T-helper 2 cell treated with Interferon-gamma antibody and Interleukin-4, amounts not matched to agents 100 ng/mL and 5 ng/mL, for 36 hours (primary cell): ENCODE measurements around the gene MOB3C. TPM values are rescaled to one million over a fixed set of nuclear protein-coding genes. Genes with fewer than 3 reads are reported as not detected.

Experiments
- intact Hi-C: fragments of 100-400 bp; cut with micrococcal nuclease; formaldehyde crosslinking; loops from one replicate; pipeline ENCODE4 v1.15.1; 2023
- total RNA-seq: library from RNA; stranded (reverse); gene quantifications from 2 replicates; pipeline ENCODE4 v1.2.3, GENCODE V29; 2022

MOB3C gene
- total RNA-seq, 1 donor from 2014 or later: 18.9 TPM

- intact Hi-C loops: no loop called here
These were observed 10.2 kb downstream of the MOB3C start for GRCh38 chr1:46606255-46606965.

DNA sequence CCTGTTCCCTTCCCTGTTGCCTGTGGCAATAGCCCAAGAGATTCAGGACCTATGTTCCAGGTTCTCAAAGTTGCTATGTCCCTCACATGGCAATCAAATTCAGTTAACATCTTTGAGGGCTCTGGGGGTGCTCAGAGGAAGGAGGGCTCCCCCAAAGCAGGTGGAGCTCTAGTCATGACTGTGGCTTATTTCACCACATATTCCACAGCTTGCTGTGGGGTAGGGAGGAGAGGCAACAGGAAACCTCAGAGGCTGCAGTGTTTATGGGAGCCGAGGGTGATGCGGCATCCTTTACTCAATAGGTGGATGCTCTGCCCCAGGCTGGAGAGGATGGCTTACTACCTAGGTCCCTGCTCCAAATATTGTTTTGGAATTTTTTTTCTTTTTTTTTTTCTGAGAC is 11.4 kb downstream of the MOB3C start:
- intact Hi-C loops: no loop called here

DNA sequence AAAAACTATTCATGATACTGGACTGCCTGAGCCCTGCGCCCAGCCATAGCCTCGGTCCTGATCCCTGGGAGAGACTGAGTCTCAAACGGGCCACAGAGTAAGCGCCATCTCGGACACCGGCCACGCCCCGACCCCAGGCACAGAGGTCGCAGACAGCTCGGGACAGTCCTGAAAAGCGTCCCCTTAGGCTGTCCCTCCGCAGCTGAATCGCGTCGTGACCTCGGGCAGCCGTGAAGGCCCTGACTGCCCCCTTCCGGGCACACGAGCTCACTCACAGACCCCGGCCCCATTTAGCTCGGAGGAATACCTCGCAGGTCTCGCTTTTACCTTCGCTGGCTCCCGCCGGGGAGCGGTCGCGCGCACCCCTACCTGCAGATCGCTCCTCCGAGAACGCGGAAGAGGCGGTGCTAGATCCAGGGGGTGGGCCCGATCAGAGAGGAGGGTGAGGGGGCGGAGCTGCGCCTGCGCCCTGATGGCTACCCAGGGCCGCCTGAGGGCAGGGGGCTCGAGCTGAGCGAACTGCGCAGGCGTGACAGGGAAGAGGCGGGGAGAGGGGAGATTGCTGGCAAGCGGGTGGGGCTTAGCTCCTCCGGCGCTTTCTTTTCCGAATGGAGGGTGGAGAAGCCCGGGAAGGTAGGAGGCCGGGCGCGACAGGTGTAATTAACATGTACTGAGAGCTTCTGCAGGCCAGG is 12.6 kb downstream of the MOB3C start, which contains the start of gene MKNK1:
TSS of gene MKNK1 (minus strand) at position 411 of the 692 bp plus-strand sequence. CDS start 20,941 bp downstream, outside the sequence.
- intact Hi-C loops: loop anchor here (1.0 to 5.0 kb wide), 3 partner anchors 12 to 115 kb away; partner anchors contain the start of genes ATPAF1, EFCAB14 and MOB3C

GRCh38 chr1:46603481-46603857 is 13.1 kb downstream of the MOB3C start:
- intact Hi-C loops: loop anchor here (5.0 kb wide), 1 partner anchor 64 kb away; the partner anchor contains the start of gene ATPAF1

DNA sequence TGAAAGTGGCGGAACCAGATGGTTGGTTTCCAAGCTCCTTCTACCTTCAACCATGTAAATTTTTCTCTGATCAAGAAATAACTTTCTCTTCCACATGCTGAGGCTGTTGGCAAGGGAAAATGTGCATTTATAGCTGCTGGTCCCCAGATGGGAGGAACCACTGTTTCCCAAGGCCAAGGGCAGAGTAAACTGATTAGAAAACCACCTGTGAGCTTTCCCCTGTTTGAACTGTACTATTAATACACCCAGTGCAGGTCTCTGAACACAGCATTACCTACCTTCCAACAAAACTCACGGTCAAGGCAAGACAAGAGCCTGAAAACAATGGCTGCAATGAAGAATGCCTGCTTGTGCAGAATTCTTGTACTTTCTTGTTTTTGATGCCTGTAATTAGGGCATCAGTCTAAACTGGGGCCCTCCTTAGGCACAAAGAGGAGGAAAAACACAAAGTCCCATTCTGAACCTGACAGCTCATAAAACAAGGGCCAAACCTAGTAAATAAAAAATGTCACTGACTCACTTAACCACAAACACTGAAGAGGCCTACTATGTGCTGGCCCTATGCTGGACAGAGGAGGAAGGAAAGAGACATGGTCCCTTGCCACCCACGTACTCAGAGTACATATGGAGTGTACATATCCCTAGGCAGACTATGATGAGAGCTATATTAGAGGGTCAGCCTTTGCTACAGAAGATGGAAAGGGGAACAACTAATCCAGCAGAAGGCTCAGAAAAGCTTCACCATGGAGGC is 15.2 kb downstream of the MOB3C start:
- intact Hi-C loops: loop anchor here (5.0 kb wide), 1 partner anchor 66 kb away; the partner anchor contains the start of gene ATPAF1

GRCh38 chr1:46599059-46599970 is 17.3 kb downstream of the MOB3C start:
- intact Hi-C loops: loop anchor here (1.0 kb wide), 1 partner anchor 18 kb away; no protein-coding TSS in a partner anchor

DNA sequence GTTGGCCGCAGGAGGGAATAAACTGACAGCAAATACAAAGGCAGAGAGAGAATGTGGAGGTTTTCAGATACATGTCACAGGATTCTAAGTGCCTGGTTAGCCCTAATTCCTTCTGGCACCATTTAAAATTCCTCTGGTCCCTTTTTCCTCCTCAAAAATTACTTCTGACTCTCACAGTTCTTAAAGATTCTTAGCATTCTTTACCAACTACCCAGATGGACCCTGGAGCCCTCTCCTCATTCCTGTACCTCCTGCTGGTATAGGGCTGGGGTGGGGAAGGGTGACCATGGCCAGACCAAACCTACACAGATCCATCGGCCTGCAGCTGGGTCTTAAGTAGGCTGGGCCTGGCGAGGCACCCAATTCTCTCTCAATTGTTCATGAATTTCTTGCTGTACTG is 19.8 kb downstream of the MOB3C start:
- intact Hi-C loops: no loop called here

DNA sequence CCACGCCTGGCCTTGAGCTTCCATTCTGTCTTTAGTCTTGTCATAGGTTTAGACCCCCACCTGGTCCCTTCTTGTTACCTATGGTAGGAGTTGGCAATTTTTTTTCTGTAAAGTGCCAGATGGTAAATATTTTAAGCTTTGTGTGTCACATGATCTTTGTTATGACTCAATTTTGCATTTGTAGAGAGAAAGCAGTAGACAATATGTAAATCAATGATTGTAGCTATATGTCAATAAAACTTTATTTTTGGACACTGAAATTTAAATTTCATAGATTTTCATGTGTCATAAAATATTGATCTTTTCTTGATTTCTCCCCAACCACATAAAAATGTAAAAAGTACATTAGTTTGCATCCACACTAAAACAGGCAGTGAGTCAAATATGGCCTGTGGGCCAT is 20.6 kb downstream of the MOB3C start:
- intact Hi-C loops: no loop called here

GRCh38 chr1:46595127-46595526 is 21.5 kb downstream of the MOB3C start:
- intact Hi-C loops: no loop called here

GRCh38 chr1:46594063-46594462 is 22.5 kb downstream of the MOB3C start:
- intact Hi-C loops: no loop called here

- intact Hi-C loops: no loop called here
These were observed 23.8 kb downstream of the MOB3C start for GRCh38 chr1:46592823-46593222.

DNA sequence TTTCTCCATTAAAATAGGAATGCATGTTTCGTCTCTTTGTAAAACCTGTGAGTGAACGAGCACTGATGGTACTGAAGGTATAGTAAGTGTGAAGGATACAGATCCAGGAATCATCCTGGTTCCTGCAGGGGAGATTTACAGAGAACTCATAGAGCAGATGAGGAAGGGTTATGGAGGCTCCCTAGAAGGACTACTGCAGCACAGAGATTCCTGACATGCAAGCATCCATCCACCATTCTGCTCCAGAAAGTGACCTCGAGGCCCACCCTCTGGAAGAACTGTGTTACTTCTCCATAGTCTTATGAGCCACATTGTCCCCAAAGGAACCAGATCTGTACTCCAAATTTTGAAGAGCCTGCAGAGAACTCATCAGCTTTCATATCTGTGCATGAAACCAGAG is 27.1 kb downstream of the MOB3C start:
- intact Hi-C loops: no loop called here

DNA sequence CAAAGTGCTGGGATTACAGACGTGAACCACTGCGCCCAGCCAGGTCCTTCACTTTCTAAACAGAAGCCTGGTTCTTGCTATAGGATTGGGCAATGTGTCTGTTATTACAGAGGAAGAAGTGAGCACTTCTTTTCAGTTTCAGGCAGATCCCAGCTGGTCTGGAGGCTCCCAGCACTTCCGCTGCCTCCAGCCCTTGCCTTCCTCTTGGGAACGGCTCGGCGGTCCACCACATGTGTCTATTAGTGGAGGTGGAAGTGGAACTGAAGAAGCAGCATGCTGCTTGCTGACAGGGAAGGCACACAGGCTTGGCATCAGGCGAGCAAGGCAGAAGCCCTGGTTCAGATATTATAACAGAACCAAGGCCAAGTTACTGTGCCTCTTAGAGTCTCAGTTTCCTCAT is 29.5 kb downstream of the MOB3C start:
- intact Hi-C loops: no loop called here

GRCh38 chr1:46585312-46585938 is 31.2 kb downstream of the MOB3C start:
- intact Hi-C loops: no loop called here

GRCh38 chr1:46583494-46583893 is 33.1 kb downstream of the MOB3C start:
- intact Hi-C loops: loop anchor here (5.0 kb wide), 2 partner anchors 34 to 84 kb away; partner anchors contain the start of genes ATPAF1 and MOB3C

GRCh38 chr1:46582972-46583371 is 33.6 kb downstream of the MOB3C start:
- intact Hi-C loops: loop anchor here (5.0 kb wide), 2 partner anchors 34 to 84 kb away; partner anchors contain the start of genes ATPAF1 and MOB3C

DNA sequence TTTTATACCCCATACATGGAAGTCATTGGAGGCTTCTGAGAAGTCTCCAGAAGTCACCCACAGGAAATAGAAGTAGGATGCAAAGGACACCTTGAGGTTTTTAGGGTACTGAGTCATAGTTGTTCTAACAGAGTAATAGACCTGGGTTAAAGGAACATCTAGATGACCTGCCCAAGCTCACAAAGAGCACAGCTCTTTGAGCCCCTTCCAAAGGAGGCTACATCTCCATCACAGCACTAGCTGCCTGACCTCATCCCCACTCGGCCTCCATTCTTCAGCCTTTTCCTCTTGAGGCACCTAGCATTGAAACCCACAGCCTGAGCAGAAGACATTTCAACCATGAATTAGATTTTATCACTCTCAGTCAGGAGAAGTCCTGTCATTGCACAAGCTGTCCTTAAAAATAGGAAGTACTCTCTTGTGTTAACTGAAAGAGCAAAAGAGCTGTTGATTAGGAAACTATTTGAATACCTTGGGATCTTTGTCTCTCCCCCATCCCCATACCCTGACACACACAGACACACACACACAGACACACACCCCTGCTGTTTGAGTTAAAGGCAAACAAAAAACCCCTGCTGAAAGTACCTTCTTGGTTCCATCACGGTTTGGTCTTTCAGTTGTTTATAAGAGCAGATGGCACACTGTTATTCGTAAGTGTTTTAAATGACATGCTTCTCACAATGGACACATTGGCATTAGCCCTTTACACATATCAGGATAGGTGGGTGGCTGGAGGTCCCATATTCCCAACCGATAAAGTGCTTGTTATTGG is 34.7 kb downstream of the MOB3C start:
- intact Hi-C loops: loop anchor here (1.0 to 5.0 kb wide), 3 partner anchors 17 to 85 kb away; partner anchors contain the start of genes ATPAF1 and MOB3C

GRCh38 chr1:46580140-46580903 is 36.3 kb downstream of the MOB3C start:
- intact Hi-C loops: loop anchor here (5.0 kb wide), 2 partner anchors 37 to 87 kb away; partner anchors contain the start of genes ATPAF1 and MOB3C
